ENCODE measurements around the gene TNFSF13.

The TNFSF13 gene

DNA sequence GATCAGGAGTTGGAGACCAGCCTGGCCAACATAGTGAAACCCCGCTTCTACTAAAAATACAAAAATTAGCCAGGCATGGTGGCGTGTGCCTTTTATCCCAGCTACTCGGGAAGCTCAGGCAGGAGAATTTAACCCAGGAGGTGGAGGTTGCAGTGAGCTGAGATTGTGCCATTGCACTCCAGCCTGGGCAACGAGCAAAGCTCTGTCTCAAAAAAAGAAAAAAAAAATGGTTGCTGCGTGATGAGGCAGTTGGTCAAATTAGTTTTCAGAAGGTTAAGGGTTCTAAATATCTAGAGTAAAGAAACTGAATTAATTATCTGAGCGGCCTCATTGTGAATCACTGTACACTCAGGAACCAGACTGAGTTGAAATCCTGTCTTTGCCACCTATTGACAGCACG is 17.4 kb downstream of the TNFSF13 start:
- DNase-seq, result no peak

- no peak for DNase-seq
Measured at GRCh38 chr17:7576432-7576937, 17.9 kb downstream of the TNFSF13 start.

GRCh38 chr17:7577327-7578199 is 19.0 kb downstream of the TNFSF13 start:
- no peak for DNase-seq

GRCh38 chr17:7579001-7579833 is 20.7 kb downstream of the TNFSF13 start, which contains the start of gene CD68:
TSS of gene CD68 (plus strand) at chr17:7579638. CDS start at chr17:7579678, 40 bp downstream.
- DNase-seq, result no peak

DNA sequence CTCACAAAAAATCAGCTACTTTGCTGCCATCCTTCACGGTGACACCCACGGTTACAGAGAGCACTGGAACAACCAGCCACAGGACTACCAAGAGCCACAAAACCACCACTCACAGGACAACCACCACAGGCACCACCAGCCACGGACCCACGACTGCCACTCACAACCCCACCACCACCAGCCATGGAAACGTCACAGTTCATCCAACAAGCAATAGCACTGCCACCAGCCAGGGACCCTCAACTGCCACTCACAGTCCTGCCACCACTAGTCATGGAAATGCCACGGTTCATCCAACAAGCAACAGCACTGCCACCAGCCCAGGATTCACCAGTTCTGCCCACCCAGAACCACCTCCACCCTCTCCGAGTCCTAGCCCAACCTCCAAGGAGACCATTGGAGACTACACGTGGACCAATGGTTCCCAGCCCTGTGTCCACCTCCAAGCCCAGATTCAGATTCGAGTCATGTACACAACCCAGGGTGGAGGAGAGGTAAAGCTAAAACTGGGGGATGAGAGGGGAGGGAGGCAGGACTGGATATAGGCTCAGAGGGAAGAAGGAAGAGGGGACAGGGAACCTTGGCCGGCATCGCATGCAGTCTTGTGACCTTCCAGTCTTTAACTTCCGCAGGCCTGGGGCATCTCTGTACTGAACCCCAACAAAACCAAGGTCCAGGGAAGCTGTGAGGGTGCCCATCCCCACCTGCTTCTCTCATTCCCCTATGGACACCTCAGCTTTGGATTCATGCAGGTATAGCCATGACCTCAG is 21.5 kb downstream of the TNFSF13 start:
- no peak for DNase-seq

DNA sequence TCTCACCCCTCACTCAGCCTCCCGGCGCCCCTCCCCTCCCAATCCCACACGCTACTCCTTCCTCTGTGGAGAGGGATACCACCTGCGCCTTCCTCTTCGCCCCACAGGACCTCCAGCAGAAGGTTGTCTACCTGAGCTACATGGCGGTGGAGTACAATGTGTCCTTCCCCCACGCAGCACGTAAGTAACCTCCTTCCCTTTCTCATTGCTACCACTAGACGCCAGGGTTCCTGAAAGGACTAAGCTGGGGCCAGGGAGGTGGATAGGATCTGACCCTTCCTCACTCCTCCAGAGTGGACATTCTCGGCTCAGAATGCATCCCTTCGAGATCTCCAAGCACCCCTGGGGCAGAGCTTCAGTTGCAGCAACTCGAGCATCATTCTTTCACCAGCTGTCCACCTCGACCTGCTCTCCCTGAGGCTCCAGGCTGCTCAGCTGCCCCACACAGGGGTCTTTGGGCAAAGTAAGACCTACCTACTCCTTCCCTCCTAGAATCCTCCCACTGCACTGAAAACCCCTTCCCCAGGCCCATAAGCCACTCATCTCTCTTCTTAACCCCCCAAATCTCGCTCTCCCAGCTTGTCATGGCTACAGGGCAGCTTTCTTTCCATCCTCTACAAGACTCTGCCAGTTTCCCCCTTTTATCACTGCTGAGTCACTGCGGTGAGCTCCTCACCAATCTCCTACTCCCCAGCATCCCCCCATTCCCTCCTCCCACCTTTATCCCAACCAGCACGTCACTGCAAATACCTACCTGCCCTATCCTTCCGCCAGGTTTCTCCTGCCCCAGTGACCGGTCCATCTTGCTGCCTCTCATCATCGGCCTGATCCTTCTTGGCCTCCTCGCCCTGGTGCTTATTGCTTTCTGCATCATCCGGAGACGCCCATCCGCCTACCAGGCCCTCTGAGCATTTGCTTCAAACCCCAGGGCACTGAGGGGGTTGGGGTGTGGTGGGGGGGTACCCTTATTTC is 22.3 kb downstream of the TNFSF13 start:
- no peak for DNase-seq

GRCh38 chr17:7582396-7583252 is 24.1 kb downstream of the TNFSF13 start:
- no peak for DNase-seq

GRCh38 chr17:7583253-7584109 is 24.9 kb downstream of the TNFSF13 start, which contains the start of gene MPDU1:
TSS of gene MPDU1 (plus strand) at chr17:7583852. CDS start at chr17:7583863, 11 bp downstream.
- peak; percentile 33 for DNase-seq

- DNase-seq, result no peak
Measured at GRCh38 chr17:7586673-7587419, 28.3 kb downstream of the TNFSF13 start.

DNA sequence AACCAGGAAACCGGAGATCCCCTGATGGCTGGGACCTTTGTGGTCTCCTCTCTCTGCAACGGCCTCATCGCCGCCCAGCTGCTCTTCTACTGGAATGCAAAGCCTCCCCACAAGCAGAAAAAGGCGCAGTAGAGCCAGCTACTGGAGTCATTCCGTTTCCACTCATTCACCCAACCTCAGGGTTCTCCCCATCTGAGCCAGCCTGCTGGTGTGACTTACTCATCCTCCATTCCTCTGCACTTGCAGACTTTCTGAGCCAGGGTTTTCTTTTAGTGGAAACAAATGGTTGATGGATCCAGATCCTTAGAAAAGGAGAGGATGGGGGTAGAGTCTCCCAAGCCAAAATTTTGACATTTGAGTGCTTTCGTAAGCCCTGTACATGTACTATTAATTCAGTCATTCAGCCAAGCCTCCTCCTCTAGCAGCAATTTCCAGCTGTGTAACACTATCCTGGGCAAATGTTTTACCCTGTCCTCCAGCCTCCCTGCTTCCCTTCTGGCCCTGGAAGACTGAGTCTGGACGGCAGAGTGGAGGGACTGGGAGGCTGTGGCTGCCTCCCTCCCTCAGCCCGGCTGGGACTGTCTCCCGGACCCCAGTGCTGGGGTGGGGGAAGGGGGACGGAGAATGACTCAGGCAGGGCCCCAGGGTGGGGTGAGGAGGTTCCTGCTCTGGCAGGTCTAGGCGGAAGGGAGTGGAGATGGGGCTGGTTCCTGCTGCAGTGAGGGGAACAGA is 29.0 kb downstream of the TNFSF13 start:
- DNase-seq, result no peak

GRCh38 chr17:7588553-7589203 is 30.1 kb downstream of the TNFSF13 start:
- no peak for DNase-seq

GRCh38 chr17:7589204-7589868 is 30.8 kb downstream of the TNFSF13 start:
- DNase-seq, result no peak

DNA sequence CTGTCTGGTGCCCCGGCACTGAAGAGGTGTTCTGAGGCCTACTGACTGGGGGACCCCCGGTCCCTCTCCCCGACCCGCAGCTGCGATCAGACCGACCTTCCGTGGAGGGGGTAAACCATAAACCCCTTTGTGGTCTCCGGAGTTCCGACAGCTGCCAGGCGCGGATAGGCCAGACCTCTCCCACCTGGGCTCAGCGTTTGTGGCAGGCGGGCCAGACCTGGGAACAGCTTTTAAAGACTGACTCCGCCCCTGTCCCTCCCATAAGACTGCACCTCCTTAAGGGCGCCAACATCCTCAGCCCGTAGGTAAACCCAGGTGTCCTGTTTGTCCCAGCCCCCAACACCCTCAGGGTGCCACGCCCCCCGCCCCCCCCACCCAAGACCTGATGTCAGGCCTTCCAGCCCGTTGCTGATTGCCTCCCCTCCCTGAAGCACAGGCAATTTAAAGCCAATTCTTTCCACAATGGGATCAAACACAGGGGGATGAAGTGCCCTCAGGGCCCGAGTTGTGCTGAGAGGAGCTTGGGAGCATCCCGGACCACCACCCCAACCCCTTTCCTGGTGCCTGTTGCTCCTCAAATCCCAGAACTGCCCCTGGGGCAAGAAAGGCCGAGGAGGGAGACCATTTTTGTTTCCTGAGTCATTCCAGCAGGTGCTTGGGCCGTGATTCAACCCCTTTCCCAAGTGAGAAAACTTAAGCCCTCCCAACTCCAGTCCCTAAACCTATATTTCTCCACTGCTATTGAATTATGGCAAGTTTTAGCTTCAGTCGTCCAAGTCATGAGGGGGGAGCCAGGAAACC is 31.5 kb downstream of the TNFSF13 start, which contains the start of gene SOX15:
TSS of gene SOX15 (minus strand) at position 204 of the 801 bp plus-strand sequence. CDS start 418 bp downstream, outside the sequence.
- no peak for DNase-seq

DNA sequence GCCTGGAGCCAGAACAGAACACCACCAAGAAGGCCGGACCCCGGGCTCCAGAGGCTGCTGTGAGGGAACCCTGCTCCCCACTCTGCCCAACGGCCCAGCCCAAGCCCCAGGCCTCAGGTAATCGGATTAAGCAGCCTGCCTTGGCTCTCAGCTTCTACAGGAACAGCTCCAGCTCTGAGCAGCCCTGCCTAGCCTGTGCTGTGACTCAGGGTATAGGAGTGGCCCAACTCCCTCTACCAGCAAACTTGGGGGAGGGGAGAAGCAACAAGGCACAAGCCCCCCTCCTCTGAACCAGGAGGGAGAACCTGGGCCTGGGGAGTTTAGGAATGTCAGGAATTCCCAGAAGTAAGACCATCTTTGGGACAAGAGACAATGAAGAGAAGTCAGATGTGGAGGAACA is 32.2 kb downstream of the TNFSF13 start:
- no peak for DNase-seq

GRCh38 chr17:7591596-7591995 is 33.0 kb downstream of the TNFSF13 start:
- DNase-seq, result no peak

Measured in NCI-H524 treated with DMSO at 0.1 percent for 48 hours (cell line).